CD4-positive, alpha-beta T cell (primary cell): Measurements from ENCODE around the gene BPIFA1. TPM values are rescaled to one million over a fixed set of nuclear protein-coding genes. Genes with fewer than 3 reads are reported as not detected.

Source experiments
- ATAC-seq: fragments of 200-7000 bp; cut with Tn5 transposase; one replicate; pipeline ENCODE4 v1.10.0; 2022; ENCODE audit warnings: mild to moderate bottlenecking; ENCODE audit not compliant: poor library complexity
- CTCF ChIA-PET: fragments of 350-600 bp; sonication (Branson Sonifier 250); formaldehyde crosslinking; loops from one replicate; lab custom pipeline; 2021; ENCODE audit warnings: antibody characterized with exemption, inconsistent platforms; lab: Charles Lee
- POLR2A ChIA-PET: fragments of 350-600 bp; sonication (Branson Sonifier 250); formaldehyde crosslinking; loops from one replicate; lab custom pipeline; 2021; ENCODE audit warnings: antibody characterized with exemption, inconsistent platforms; lab: Charles Lee
- DNase-seq, 14 experiments: peaks; one replicate each; pipeline ENCODE4 v3.0.0-alpha.2; 2013 to 2020; ENCODE audit warnings: mixed read lengths in 2 of 14
- H3K27ac ChIP-seq, 2 donors: one replicate each; pipeline versions ENCODE4 v1.5.1 to v1.7.0; 2013; ENCODE audit warnings: low read length in 2 of 2, low read depth in 1 of 2, mild to moderate bottlenecking in 1 of 2
- H3K27me3 ChIP-seq, 2 experiments: 1 replicate in 1 of 2; 2 replicates in 1 of 2; pipeline versions ENCODE4 v1.6.1 to v1.7.0; 2013; ENCODE audit warnings: low read length in 2 of 2, control low read depth in 1 of 2, mild to moderate bottlenecking in 1 of 2, moderate library complexity in 1 of 2; ENCODE audit not compliant: insufficient read depth in 2 of 2, control insufficient read depth in 1 of 2
- H3K36me3 ChIP-seq: one replicate; pipeline ENCODE4 v1.6.1; 2013; ENCODE audit warnings: low read length, control low read depth; ENCODE audit not compliant: insufficient read depth
- H3K4me1 ChIP-seq: one replicate; pipeline ENCODE4 v1.6.1; 2013; ENCODE audit warnings: low read length, control low read depth; ENCODE audit not compliant: insufficient read depth
- H3K4me3 ChIP-seq: one replicate; pipeline ENCODE4 v1.5.1; 2013; ENCODE audit warnings: mild to moderate bottlenecking, low read length, moderate library complexity
- H3K9me3 ChIP-seq, 2 experiments: 1 replicate in 1 of 2; 2 replicates in 1 of 2; pipeline versions ENCODE4 v1.6.1 to v1.7.0; 2013; ENCODE audit warnings: low read length in 2 of 2, mild to moderate bottlenecking in 2 of 2, control low read depth in 1 of 2, moderate library complexity in 1 of 2; ENCODE audit not compliant: control insufficient read depth in 1 of 2, insufficient read depth in 1 of 2
- H3K27ac Mint-ChIP-seq: one replicate; pipeline ENCODE4 v1.8.0; 2020; ENCODE audit warnings: mixed read lengths
- H3K27me3 Mint-ChIP-seq: one replicate; pipeline ENCODE4 v1.8.0; 2021; ENCODE audit warnings: mixed read lengths
- H3K36me3 Mint-ChIP-seq: one replicate; pipeline ENCODE4 v1.8.0; 2021; ENCODE audit warnings: low read depth, mixed read lengths
- H3K4me1 Mint-ChIP-seq: one replicate; pipeline ENCODE4 v1.8.0; 2021; ENCODE audit warnings: low read depth, mixed read lengths
- H3K4me3 Mint-ChIP-seq: one replicate; pipeline ENCODE4 v1.8.0; 2020; ENCODE audit warnings: mild to moderate bottlenecking, mixed read lengths
- H3K9me3 Mint-ChIP-seq: one replicate; pipeline ENCODE4 v1.8.0; 2020; ENCODE audit warnings: mixed read lengths
- intact Hi-C, 2 experiments: fragments of 100-400 bp; cut with DNase I in 1 of 2; cut with micrococcal nuclease in 1 of 2; formaldehyde crosslinking; loops; one replicate each; pipeline versions ENCODE4 v1.15.1 to v1.9.0; 2023 to 2025; cut with DNase I, micrococcal nuclease
- total RNA-seq, 174 experiments: library from RNA in 2 of 174; stranded (reverse) in 2 of 174; gene quantifications; one replicate each; pipeline ENCODE4 v1.2.3 and lab custom pipeline; 2021 to 2026
- TF ChIP-seq, protein P1 (sequence below): fragments of 200-600 bp; IDR thresholded peaks from one replicate; pipeline ENCODE4 v1.8.0; 2022; ENCODE audit warnings: antibody characterized with exemption, mild to moderate bottlenecking

BPIFA1 gene
- total RNA-seq, 2 experiments from 2014 or later, result not detected

DNA sequence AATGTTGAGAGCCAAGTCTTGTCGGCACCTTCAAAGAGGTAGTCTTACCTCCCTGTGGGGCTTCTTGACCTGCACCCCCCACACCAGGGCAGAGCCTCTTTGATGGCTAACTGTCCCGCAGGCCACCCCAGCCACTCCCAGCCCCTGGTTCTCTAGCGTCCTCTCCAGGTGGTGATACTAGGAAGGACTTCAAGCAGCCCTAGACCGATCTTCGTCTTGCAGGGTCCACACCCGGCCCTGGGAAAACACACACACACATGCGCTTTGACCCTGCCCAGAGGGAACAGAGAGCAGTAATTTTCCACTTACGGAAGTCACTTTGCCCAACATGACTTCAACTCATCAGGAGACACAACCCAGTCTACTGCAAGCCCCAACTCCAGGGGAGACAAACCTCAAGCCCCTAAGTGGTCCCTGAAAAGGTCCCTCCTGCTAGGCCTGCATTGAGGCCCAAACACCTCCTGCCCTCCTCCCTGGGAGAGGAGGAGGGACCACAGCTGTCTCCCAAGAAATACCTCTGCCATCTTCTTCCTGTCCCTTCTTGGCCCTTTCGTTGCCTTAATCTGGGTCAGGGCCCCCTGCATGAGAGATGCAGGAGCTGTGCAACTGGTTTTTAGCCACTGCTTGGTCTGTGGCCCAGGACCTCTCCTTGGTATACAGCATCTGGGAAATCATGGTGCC lies 44.3 kb downstream of the BPIFA1 start:
- Histone ChIP-seq H3K9me3 (no peaks in the 10 kb centered on the region), H3K27me3 (peaks cover 0 to 4% of the 10 kb centered on the region in 2 experiments), H3K4me3 (no peak overlapping the region), H3K36me3 (no peaks in the 10 kb centered on the region), H3K27ac (no peak overlapping the region), H3K4me1 (no peaks in the 10 kb centered on the region)
- CTCF ChIA-PET, result no interaction called here
- H3K27me3 Mint-ChIP-seq, result peaks cover 21% of the 10 kb centered on the region
- TF ChIP-seq, protein P1, sequence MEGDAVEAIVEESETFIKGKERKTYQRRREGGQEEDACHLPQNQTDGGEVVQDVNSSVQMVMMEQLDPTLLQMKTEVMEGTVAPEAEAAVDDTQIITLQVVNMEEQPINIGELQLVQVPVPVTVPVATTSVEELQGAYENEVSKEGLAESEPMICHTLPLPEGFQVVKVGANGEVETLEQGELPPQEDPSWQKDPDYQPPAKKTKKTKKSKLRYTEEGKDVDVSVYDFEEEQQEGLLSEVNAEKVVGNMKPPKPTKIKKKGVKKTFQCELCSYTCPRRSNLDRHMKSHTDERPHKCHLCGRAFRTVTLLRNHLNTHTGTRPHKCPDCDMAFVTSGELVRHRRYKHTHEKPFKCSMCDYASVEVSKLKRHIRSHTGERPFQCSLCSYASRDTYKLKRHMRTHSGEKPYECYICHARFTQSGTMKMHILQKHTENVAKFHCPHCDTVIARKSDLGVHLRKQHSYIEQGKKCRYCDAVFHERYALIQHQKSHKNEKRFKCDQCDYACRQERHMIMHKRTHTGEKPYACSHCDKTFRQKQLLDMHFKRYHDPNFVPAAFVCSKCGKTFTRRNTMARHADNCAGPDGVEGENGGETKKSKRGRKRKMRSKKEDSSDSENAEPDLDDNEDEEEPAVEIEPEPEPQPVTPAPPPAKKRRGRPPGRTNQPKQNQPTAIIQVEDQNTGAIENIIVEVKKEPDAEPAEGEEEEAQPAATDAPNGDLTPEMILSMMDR, result no peak
- intact Hi-C loops, result no loop called here
- POLR2A ChIA-PET, result no interaction called here
- no peaks in the 10 kb centered on the region for H3K36me3 Mint-ChIP-seq
- no peaks in the 10 kb centered on the region for H3K9me3 Mint-ChIP-seq
- DNase-seq, result no peak
- ATAC-seq, result no peak
- H3K27ac Mint-ChIP-seq, result no peak overlapping the region
- no peaks in the 10 kb centered on the region for H3K4me1 Mint-ChIP-seq
- H3K4me3 Mint-ChIP-seq, result no peak overlapping the region

DNA sequence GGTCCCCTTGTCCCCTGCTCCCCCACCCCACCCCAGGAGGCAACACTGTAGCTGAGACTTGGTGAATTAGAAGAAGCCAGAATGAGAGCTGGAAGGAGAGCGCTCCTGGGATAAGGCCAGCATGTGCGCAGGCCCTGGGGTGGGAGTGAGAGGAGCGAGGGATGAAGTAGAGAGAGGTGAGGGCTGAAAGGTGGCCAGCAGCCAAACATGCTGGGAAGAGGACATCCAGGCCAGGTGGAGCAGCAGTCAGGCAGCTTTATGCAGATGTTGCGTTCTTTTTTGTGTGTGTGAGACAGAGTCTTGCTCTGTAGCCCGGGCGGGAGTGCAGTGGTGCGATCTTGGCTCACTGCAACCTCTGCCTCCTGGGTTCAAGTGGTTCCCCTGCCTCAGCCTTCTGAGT lies 45.0 kb downstream of the BPIFA1 start:
- intact Hi-C loops, result no loop called here

DNA sequence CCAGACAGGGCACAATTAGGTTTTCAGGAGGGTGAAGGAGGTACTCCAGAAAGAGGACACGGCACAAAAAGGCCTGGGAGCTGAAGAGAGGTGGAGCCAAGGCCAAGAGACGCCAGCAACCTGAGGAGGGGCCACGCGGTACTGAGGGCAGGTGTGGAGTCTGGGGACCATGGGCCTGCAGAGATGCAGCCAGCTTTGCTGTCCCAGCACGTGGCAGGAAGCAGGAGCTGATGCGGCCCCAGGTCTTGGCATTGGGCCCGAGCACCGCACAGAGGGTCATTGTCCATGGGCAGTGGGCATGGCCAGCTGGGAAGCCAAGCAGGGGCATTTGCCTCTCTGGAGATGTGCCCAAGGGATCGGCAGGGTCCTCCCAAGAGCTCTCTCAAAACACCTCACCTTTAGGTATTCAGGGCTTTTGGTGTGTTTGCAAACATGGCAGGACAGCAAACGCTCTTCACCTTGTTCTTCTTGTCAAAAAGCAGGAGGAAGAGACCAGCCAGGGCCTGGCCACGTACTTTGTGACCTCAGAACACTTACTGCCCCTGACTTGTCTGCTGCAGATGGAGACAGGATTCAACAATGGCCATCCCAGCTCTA lies 45.9 kb downstream of the BPIFA1 start:
- Mint-ChIP-seq H3K27ac (no peak overlapping the region), H3K4me3 (no peak overlapping the region), H3K27me3 (peaks cover 14% of the 10 kb centered on the region), H3K4me1 (no peaks in the 10 kb centered on the region), H3K36me3 (no peaks in the 10 kb centered on the region), H3K9me3 (no peaks in the 10 kb centered on the region)
- no peaks in the 10 kb centered on the region for H3K9me3 ChIP-seq
- no peaks in the 10 kb centered on the region for H3K36me3 ChIP-seq
- ATAC-seq (no peak), DNase-seq (no peak)
- peaks cover 0 to 4% of the 10 kb centered on the region in 2 experiments for H3K27me3 ChIP-seq
- ChIA-PET CTCF (no interaction called here), POLR2A (interaction anchor here (1.1 kb wide), 1 partner anchor 10 kb away, joined by 3 read pairs; no protein-coding TSS in a partner anchor)
- intact Hi-C loops, result no loop called here
- H3K27ac ChIP-seq, result no peak overlapping the region
- TF ChIP-seq, protein P1, result no peak
- no peak overlapping the region for H3K4me3 ChIP-seq
- H3K4me1 ChIP-seq, result no peaks in the 10 kb centered on the region

More for the DNA sequence above, 45.0 kb downstream of the BPIFA1 start:
- H3K9me3 ChIP-seq, result no peaks in the 10 kb centered on the region
- TF ChIP-seq, protein P1, result no peak
- POLR2A ChIA-PET, result no interaction called here
- DNase-seq (no peak), ATAC-seq (no peak)
- CTCF ChIA-PET, result no interaction called here
- peaks cover 21% of the 10 kb centered on the region for H3K27me3 Mint-ChIP-seq
- H3K36me3 Mint-ChIP-seq, result no peaks in the 10 kb centered on the region
- no peak overlapping the region for H3K27ac Mint-ChIP-seq
- H3K4me1 Mint-ChIP-seq, result no peaks in the 10 kb centered on the region
- no peaks in the 10 kb centered on the region for H3K36me3 ChIP-seq
- H3K27me3 ChIP-seq, result peaks cover 0 to 4% of the 10 kb centered on the region in 2 experiments
- no peak overlapping the region for H3K4me3 ChIP-seq
- no peaks in the 10 kb centered on the region for H3K4me1 ChIP-seq
- no peaks in the 10 kb centered on the region for H3K9me3 Mint-ChIP-seq
- no peak overlapping the region for H3K27ac ChIP-seq
- H3K4me3 Mint-ChIP-seq, result no peak overlapping the region
